OCI-LY7 (cell line): Measurements from ENCODE around the gene FIGLA.

Source experiments
- EZH2phosphoT487 ChIP-seq: fragments of 200-600 bp; sonication (generic); IDR thresholded peaks from 2 replicates; pipeline ENCODE4 v1.6.1; 2018; ENCODE audit warnings: low read depth, borderline replicate concordance, mild to moderate bottlenecking, mixed run types, antibody characterized with exemption, low read length, moderate library complexity, mixed read lengths
- TF ChIP-seq, protein P1 (sequence below): fragments of 200-600 bp; sonication (generic); conservative IDR thresholded peaks from 2 replicates; pipeline ENCODE4 v1.5.1; 2014; ENCODE audit warnings: mild to moderate bottlenecking, antibody characterized with exemption, low read length, moderate library complexity, mixed read lengths

DNA sequence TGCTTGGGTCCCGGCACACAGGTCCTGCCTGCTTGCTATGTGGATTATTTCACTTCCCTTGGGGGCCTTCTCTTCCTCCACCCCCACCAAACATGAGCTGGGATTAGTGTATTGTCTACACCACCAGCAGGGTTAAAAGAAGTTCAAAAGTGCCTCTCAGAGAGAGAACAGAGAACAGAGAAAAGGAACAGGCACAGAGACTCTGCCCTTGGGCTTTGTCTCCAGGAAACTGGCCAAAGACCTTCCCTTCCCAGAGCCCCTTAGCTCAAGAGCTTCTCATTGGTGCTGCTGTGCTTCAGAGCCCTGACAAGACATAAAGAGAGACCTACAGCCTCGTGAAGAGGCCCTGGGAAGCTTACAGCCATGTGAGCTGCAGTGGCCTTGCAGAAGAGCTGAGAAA is 7.1 kb upstream of the FIGLA start:
- TF ChIP-seq, protein P1, sequence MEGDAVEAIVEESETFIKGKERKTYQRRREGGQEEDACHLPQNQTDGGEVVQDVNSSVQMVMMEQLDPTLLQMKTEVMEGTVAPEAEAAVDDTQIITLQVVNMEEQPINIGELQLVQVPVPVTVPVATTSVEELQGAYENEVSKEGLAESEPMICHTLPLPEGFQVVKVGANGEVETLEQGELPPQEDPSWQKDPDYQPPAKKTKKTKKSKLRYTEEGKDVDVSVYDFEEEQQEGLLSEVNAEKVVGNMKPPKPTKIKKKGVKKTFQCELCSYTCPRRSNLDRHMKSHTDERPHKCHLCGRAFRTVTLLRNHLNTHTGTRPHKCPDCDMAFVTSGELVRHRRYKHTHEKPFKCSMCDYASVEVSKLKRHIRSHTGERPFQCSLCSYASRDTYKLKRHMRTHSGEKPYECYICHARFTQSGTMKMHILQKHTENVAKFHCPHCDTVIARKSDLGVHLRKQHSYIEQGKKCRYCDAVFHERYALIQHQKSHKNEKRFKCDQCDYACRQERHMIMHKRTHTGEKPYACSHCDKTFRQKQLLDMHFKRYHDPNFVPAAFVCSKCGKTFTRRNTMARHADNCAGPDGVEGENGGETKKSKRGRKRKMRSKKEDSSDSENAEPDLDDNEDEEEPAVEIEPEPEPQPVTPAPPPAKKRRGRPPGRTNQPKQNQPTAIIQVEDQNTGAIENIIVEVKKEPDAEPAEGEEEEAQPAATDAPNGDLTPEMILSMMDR: no peak
- TF ChIP-seq EZH2phosphoT487: no peak
